Small intestine (tissue), 7 donors: ENCODE results near the gene N4BP2. TPM values are rescaled to one million over a fixed set of nuclear protein-coding genes. Genes with fewer than 3 reads are reported as not detected.
A peak's percentile ranks its signal among the peaks of the same experiment; 100 is the strongest.

Experiments used
- DNase-seq, 2 donors: peaks; one replicate each; pipeline versions ENCODE4 v3.0.0 to v3.0.0-alpha.2; 2013
- FAIRE-seq: peaks from 2 replicates; lab custom pipeline; 2012; peaks lifted over from hg19 to GRCh38; lab: Jason Lieb, UNC
- H3K27ac ChIP-seq, 3 donors: one replicate each; pipeline ENCODE4 v1.5.1; 2013; ENCODE audit warnings: low read length in 2 of 3, mild to moderate bottlenecking in 2 of 3, control low read depth in 1 of 3, inconsistent platforms in 1 of 3, low read depth in 1 of 3, moderate library complexity in 1 of 3
- H3K27me3 ChIP-seq, 3 donors: one replicate each; pipeline ENCODE4 v1.6.1; 2013; ENCODE audit warnings: low read length in 3 of 3, inconsistent platforms in 1 of 3; ENCODE audit not compliant: control insufficient read depth in 3 of 3, insufficient read depth in 3 of 3
- H3K36me3 ChIP-seq, 3 donors: one replicate each; pipeline ENCODE4 v1.6.1; 2013; ENCODE audit warnings: low read length in 3 of 3, inconsistent platforms in 1 of 3, low read depth in 1 of 3, mild to moderate bottlenecking in 1 of 3, moderate library complexity in 1 of 3; ENCODE audit not compliant: control insufficient read depth in 3 of 3, insufficient read depth in 2 of 3
- H3K4me1 ChIP-seq, 3 donors: one replicate each; pipeline ENCODE4 v1.6.1; 2013; ENCODE audit warnings: low read length in 2 of 3, inconsistent platforms in 1 of 3, low read depth in 1 of 3, mild to moderate bottlenecking in 1 of 3, moderate library complexity in 1 of 3; ENCODE audit not compliant: control insufficient read depth in 3 of 3, insufficient read depth in 2 of 3
- H3K4me3 ChIP-seq, 3 donors: one replicate each; pipeline ENCODE4 v1.5.1; 2013; ENCODE audit warnings: low read length in 3 of 3, control low read depth in 1 of 3, inconsistent platforms in 1 of 3, low read depth in 1 of 3, mild to moderate bottlenecking in 1 of 3, moderate library complexity in 1 of 3
- H3K9me3 ChIP-seq, 2 donors: one replicate each; pipeline ENCODE4 v1.6.1; 2013; ENCODE audit warnings: low read depth in 1 of 2, low read length in 1 of 2; ENCODE audit not compliant: control insufficient read depth in 2 of 2, insufficient read depth in 1 of 2
- WGBS, 3 donors: extraction: QIAGEN DNeasy Blood & Tissue Kit; methylation state at CpG; one replicate each; pipeline ENCODE4 v1.1.7; 2013; 5-methylcytosine and 5-hydroxymethylcytosine counted together
- polyA plus RNA-seq, 4 donors: library from polyadenylated mRNA; stranded (reverse) in 3 of 4; unstranded in 1 of 4; fragments of 200-250 nt in 3 of 4; fragments of 120-200 nt in 1 of 4; gene quantifications; one replicate each; pipeline versions ENCODE4 v1.2.1 to v1.2.3, GENCODE V29; 2013
- donor health status: healthy with polysubstance abuse.
- donor health status: control.
- donor health status: control.
- donor health status: Bipolar disorder and iron deficiency.
- donor health status: healthy.

Gene N4BP2
- polyA plus RNA-seq, 4 donors, result 1.1 to 18.3 (median 1.6) TPM

DNA sequence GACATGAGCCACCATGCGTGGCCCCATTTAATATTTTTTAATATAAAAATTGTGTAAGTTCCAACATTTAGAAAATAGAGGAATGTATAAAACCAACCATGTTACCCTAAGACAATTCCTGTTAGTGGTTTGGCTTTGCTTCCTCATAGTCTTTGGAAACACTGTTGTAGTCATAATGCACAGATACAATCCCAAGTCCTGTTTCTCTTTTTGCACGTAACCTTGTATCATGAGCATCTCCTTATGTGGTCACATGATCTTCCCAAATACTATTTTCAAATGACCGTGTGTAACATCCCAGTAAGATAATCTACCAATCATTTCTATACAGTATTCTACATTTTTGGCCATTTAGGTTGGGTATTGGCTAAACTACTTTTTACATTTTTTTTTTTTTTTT lies 126.3 kb downstream of the N4BP2 start:
- no peaks in the 10 kb centered on the region for H3K36me3 ChIP-seq
- no peaks in the 10 kb centered on the region for H3K4me1 ChIP-seq
- no peak overlapping the region for H3K4me3 ChIP-seq
- H3K27ac ChIP-seq, result no peak overlapping the region
- 91 to 99% (median 95%) methylated on average over 3 of the region's 3 CpGs for WGBS, 3 donors
- H3K27me3 ChIP-seq, result peaks cover 0 to 4% (median 0%) of the 10 kb centered on the region in 3 donors
- H3K9me3 ChIP-seq, result no peaks in the 10 kb centered on the region
- no peak for FAIRE-seq
- no peak for DNase-seq

DNA sequence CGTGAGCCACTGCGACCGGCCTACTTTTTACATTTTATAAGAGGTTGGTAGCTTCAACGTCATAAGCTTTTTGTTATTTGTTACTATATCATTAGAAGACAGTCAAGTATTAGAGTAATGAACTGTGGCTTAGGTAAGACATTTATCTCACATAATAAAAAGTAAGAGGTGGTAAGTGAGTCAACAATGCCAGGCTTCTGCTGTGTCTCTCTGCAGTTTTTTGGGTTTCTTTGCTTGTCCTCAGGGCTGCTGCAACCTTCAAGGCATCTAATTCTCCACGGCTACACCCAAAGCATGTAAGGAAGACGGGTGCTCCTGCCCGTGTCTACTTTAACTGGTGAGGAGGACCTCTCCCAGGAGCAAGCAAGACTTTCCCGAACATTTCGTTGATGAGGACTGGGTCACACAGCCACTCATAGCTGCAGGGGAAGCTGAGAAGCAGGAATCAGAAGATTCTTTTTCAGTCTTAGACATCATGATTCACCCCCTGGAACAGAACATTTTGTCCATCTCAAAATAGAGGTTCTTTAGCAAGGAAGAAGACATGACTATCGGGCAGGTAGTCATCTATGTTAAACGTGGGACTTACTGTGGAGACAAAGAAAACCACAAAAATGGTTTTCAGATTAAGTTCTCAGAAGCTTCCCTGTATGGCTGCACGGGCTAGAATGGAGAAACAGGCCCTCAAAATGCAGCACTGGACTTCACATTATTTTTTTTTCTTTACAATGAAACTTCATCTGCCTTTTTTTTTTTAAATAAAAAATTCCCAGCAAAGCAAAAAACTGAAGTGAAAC lies 127.2 kb downstream of the N4BP2 start:
- H3K4me1 ChIP-seq, result no peaks in the 10 kb centered on the region
- no peaks in the 10 kb centered on the region for H3K36me3 ChIP-seq
- no peak for FAIRE-seq
- no peaks in the 10 kb centered on the region for H3K9me3 ChIP-seq
- WGBS, 3 donors, result 76 to 88% (median 85%) methylated on average over 12 of the region's 12 CpGs
- no peak overlapping the region for H3K4me3 ChIP-seq
- H3K27ac ChIP-seq, result peak overlapping the region in 1 of 3 donors; percentile 65
- no peaks in the 10 kb centered on the region for H3K27me3 ChIP-seq
- peak in 1 of 2 donors; percentile 48 for DNase-seq

DNA sequence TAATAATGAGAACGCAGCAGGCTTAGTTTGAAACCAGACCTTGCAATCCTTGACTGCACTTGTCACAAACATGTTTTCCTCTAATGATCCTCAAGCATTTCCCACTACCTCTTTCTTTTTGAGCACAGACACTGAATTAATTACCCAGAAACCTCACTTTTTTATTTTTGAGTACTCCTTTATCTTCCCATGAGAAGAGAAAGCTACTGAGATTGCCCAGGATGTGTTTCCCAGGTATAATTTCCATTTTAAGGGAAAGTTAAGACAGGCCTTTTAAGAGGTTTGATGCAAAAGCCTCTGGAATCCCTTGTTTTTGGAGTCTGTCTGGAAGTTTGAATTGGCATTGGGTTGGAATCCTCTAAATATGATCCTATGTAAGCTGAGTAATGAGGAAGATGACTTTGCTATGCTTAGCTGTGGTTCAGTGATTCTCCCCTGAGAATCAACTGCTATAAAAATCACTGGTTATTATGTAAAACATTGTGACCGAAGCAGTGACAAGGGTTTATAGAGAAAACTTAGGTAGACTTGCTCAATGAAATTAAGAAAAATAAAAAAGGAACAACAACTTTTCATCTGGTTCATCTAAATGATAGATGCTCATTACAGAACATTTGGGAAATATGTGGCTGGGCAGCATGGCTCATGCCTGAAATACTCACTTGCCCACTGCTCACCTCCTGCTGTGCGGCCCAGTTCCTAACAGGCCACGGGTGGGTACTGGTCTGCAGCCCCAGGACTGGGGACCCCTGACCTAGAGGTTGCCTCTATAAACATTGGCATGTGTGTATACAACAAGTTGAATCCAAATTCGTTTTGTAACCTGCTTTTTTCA lies 129.4 kb downstream of the N4BP2 start:
- H3K27ac ChIP-seq, result no peak overlapping the region
- DNase-seq (no peak), FAIRE-seq (no peak)
- 82 to 90% (median 85%) methylated on average over 5 of the region's 5 CpGs for WGBS, 3 donors
- H3K27me3 ChIP-seq, result no peaks in the 10 kb centered on the region
- H3K4me1 ChIP-seq, result peaks cover 0 to 5% (median 2%) of the 10 kb centered on the region in 3 donors
- H3K4me3 ChIP-seq, result no peak overlapping the region
- no peaks in the 10 kb centered on the region for H3K36me3 ChIP-seq
- H3K9me3 ChIP-seq, result no peaks in the 10 kb centered on the region

DNA sequence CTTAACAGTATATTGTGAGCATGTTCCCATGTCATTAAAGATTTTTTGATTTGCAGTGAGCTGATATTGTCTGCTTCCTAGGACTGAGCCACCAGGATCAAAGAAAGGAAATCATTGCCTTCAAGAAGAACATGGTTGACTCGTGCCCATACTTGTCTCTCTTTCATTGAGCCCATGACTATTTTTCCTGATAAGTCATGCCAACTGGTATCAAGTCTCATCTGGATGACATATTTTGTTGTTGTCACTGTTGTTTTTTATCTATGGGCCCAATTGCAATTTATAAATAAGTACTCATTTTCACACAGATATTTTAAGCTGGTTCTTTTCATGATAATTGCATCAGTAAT lies 130.0 kb downstream of the N4BP2 start:
- FAIRE-seq (no peak), DNase-seq (no peak)
- H3K27ac ChIP-seq, result no peak overlapping the region
- H3K4me3 ChIP-seq, result no peak overlapping the region
- H3K27me3 ChIP-seq, result no peaks in the 10 kb centered on the region
- no peaks in the 10 kb centered on the region for H3K36me3 ChIP-seq
- no peaks in the 10 kb centered on the region for H3K9me3 ChIP-seq
- H3K4me1 ChIP-seq, result peaks cover 0 to 6% (median 2%) of the 10 kb centered on the region in 3 donors
- 79 to 91% (median 88%) methylated on average over 1 of the region's 1 CpG for whole genome bisulfite sequencing, 3 donors

DNA sequence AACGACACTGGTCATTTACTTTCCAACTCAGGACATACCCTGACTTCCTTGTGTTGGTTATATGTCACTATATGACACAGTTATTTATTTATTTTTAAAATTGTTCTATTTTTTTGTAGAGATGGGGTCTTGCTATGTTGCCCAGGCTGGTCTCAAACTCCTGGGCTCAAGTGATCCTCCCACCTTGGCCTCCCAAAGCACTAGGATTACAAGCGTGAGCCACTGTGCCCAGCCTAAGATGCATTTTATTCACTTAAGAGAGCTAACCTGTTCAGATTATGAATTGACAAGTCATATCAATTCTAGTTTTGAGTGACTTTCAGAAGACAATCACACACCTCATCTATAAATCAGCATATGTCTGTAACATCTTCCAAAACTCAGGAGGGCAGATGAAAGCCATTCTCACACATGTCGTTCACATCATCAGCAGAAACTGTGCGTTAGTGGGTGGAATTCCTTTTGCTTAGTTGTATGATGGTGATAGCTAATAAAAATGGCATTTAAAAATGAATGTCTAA lies 130.8 kb downstream of the N4BP2 start:
- Histone ChIP-seq H3K9me3 (no peaks in the 10 kb centered on the region), H3K4me3 (no peak overlapping the region), H3K27me3 (no peaks in the 10 kb centered on the region), H3K4me1 (peaks cover 0 to 14% (median 2%) of the 10 kb centered on the region in 3 donors), H3K27ac (no peak overlapping the region), H3K36me3 (no peaks in the 10 kb centered on the region)
- no peak for FAIRE-seq
- WGBS, 3 donors, result 89 to 92% (median 89%) methylated on average over 4 of the region's 4 CpGs
- DNase-seq, result no peak

DNA sequence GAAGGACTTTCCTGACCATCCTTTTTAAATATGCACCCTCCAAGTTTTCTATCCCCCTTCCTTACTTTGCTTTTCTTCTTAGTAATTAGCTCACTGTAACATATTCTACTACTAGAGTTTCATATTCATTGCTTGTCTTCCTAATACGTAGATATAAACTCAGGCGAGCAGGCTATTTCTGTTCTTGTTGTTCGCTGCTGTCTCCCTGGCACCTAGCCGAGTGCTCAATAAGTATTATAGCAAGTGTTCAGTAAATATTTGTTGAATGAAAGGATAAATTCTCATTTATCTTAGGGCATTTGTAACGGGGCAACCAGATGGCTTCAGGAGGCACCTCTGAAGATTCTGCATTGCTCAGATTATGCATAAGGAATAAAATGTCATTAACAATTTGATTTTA lies 133.4 kb downstream of the N4BP2 start:
- 44 to 52% (median 49%) methylated on average over 5 of the region's 5 CpGs for WGBS, 3 donors
- no peak overlapping the region for H3K27ac ChIP-seq
- no peaks in the 10 kb centered on the region for H3K27me3 ChIP-seq
- DNase-seq, result no peak
- no peaks in the 10 kb centered on the region for H3K36me3 ChIP-seq
- FAIRE-seq, result no peak
- no peak overlapping the region for H3K4me3 ChIP-seq
- H3K4me1 ChIP-seq, result peaks cover 0 to 28% (median 2%) of the 10 kb centered on the region in 3 donors
- no peaks in the 10 kb centered on the region for H3K9me3 ChIP-seq

DNA sequence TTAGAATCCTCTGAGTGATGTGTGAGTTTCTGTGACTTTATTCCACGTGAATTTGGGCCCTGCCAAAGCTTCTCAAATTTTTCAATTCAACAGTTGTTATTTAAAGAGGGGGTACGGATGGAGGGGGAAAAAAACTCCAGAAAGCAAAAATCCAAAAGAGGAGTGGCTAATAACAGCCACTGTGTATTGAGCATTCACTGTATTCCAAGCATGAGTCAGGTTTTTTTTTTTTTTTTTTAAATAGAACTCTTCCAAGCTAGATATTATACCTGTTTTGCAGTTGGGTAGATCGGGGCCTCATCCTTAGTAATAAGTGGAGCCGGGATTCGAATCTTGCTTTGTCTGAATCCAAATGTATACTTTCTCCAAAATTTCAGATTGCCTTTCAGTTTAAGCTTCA lies 133.8 kb downstream of the N4BP2 start:
- H3K9me3 ChIP-seq, result no peaks in the 10 kb centered on the region
- no peaks in the 10 kb centered on the region for H3K36me3 ChIP-seq
- FAIRE-seq, result no peak
- 72 to 81% (median 76%) methylated on average over 5 of the region's 5 CpGs for WGBS, 3 donors
- H3K4me3 ChIP-seq, result no peak overlapping the region
- H3K27me3 ChIP-seq, result no peaks in the 10 kb centered on the region
- DNase-seq, result no peak
- no peak overlapping the region for H3K27ac ChIP-seq
- peaks cover 0 to 32% (median 2%) of the 10 kb centered on the region in 3 donors for H3K4me1 ChIP-seq
